HepG2 (cell line): ENCODE measurements around the gene MSMP. TPM values are rescaled to one million over a fixed set of nuclear protein-coding genes. Genes with fewer than 3 reads are reported as not detected.

Source experiments
- ATAC-seq: fragments of 200-7000 bp; cut with Tn5 transposase; 3 replicates; pipeline ENCODE4 v1.9.1; 2020; ENCODE audit warnings: mild to moderate bottlenecking, moderate library complexity
- BruUV-seq: library from RNA; stranded (reverse); fragments of 400-500 nt; replicated peaks from 2 replicates; lab custom pipeline; 2021; lab: Mats Ljungman, UMichigan
- CTCF ChIA-PET: fragments of 300-600 bp; formaldehyde crosslinking; extraction: SDS; loops from one replicate; lab custom pipeline; 2021; ENCODE audit warnings: low total read pairs, inconsistent platforms, low intra/inter-chr PET ratio; lab: Yijun Ruan, JAX
- POLR2A ChIA-PET: fragments of 350-600 bp; sonication (Branson Sonifier 250); formaldehyde crosslinking; loops from one replicate; lab custom pipeline; 2020; ENCODE audit warnings: antibody characterized with exemption, inconsistent platforms; lab: Yijun Ruan, JAX
- DNase-seq: peaks from one replicate; pipeline ENCODE4 v3.0.0-alpha.2; 2015; ENCODE audit warnings: low spot score
- FAIRE-seq: peaks from 3 replicates; lab custom pipeline; 2011; peaks lifted over from hg19 to GRCh38; lab: Jason Lieb, UNC
- H2AFZ ChIP-seq: one replicate; pipeline ENCODE4 v1.6.1; 2011; ENCODE audit warnings: low read length, inconsistent platforms
- H3K27ac ChIP-seq: fragments of 300-600 bp; 3 replicates; pipeline ENCODE4 v1.8.0; 2011; ENCODE audit warnings: mixed run types, mild to moderate bottlenecking, mixed read lengths, low read length, inconsistent platforms; ENCODE audit not compliant: insufficient read depth; ENCODE audit errors: extremely low read length
- H3K27me3 ChIP-seq, 2 experiments: fragments of 200-600 bp in 1 of 2; 2 replicates in 1 of 2; 3 replicates in 1 of 2; pipeline versions ENCODE4 v1.6.0 to v1.8.0; 2011; ENCODE audit warnings: low read length in 2 of 2, mild to moderate bottlenecking in 2 of 2, moderate library complexity in 2 of 2, inconsistent platforms in 1 of 2; ENCODE audit not compliant: insufficient read depth in 2 of 2, control insufficient read depth in 1 of 2
- H3K36me3 ChIP-seq, 2 experiments: fragments of 200-600 bp in 1 of 2; replicated peaks in 1 of 2; 2 replicates in 1 of 2; 3 replicates in 1 of 2; pipeline versions ENCODE4 v1.5.1 to v1.8.0; 2011; ENCODE audit warnings: low read length in 2 of 2, inconsistent platforms in 1 of 2; ENCODE audit not compliant: insufficient read depth in 2 of 2, control insufficient read depth in 1 of 2
- H3K4me1 ChIP-seq: 2 replicates; pipeline ENCODE4 v1.5.1; 2012; ENCODE audit warnings: low read length, inconsistent platforms; ENCODE audit not compliant: insufficient read depth
- H3K4me2 ChIP-seq: 2 replicates; pipeline ENCODE4 v1.6.0; 2011; ENCODE audit warnings: low read depth, low read length, inconsistent platforms
- H3K4me3 ChIP-seq, 3 experiments: fragments of 200-600 bp in 1 of 3; sonication (generic), shearing (Covaris generic) in 1 of 3; replicated peaks in 1 of 3; 2 replicates each; pipeline ENCODE4 v1.5.1; 2011 to 2016; ENCODE audit warnings: low read length in 3 of 3, inconsistent platforms in 2 of 3, low read depth in 2 of 3, mild to moderate bottlenecking in 2 of 3, control low read depth in 1 of 3, mixed read lengths in 1 of 3; ENCODE audit not compliant: insufficient read depth in 1 of 3
- H3K79me2 ChIP-seq: one replicate; pipeline ENCODE4 v1.6.1; 2011; ENCODE audit warnings: low read length, inconsistent platforms; ENCODE audit not compliant: insufficient read depth
- H3K9ac ChIP-seq: 2 replicates; pipeline ENCODE4 v1.6.0; 2011; ENCODE audit warnings: mild to moderate bottlenecking, low read depth, low read length, inconsistent platforms; ENCODE audit not compliant: insufficient read depth
- H3K9me3 ChIP-seq: 2 replicates; pipeline ENCODE4 v1.5.1; 2012; ENCODE audit warnings: mild to moderate bottlenecking, low read length
- H4K20me1 ChIP-seq: 2 replicates; pipeline ENCODE4 v1.6.0; 2011; ENCODE audit warnings: inconsistent platforms, mild to moderate bottlenecking, low read length, moderate library complexity; ENCODE audit not compliant: insufficient read depth
- ATF6 ChIP-seq: sonication (generic); formaldehyde crosslinking; conservative IDR thresholded peaks from 2 replicates; pipeline ENCODE4 v1.4.0; 2020; ENCODE audit warnings: missing genetic modification reagents
- DNMT3B ChIP-seq: conservative IDR thresholded peaks from 2 replicates; pipeline ENCODE4 v1.6.1; 2016; ENCODE audit warnings: missing biosample characterization, control low read depth
- GRHL1 ChIP-seq: sonication (generic); formaldehyde crosslinking; conservative IDR thresholded peaks from 2 replicates; pipeline ENCODE4 v1.8.0; 2022; ENCODE audit warnings: missing genetic modification reagents
- MEIS2 ChIP-seq: sonication (generic); formaldehyde crosslinking; IDR thresholded peaks from 2 replicates; pipeline ENCODE4 v1.9.0; 2021; ENCODE audit warnings: mild to moderate bottlenecking, missing genetic modification reagents
- ZNF432 ChIP-seq: sonication (generic); formaldehyde crosslinking; IDR thresholded peaks from 2 replicates; pipeline ENCODE4 v1.5.0; 2020; ENCODE audit warnings: missing genetic modification reagents, mild to moderate bottlenecking, borderline replicate concordance
- ZNF639 ChIP-seq: conservative IDR thresholded peaks from 2 replicates; pipeline ENCODE4 v1.6.1; 2018; ENCODE audit warnings: missing genetic modification reagents
- ZNF784 ChIP-seq: sonication (generic); formaldehyde crosslinking; IDR thresholded peaks from 2 replicates; pipeline ENCODE4 v1.5.1; 2020; ENCODE audit warnings: missing genetic modification reagents, mild to moderate bottlenecking, borderline replicate concordance
- in situ Hi-C: cut with HindIII; loops from 2 replicates; pipeline ENCODE4 v1.10.0; 2017; ENCODE audit warnings: low pct_unique_long_range_greater_than_20kb; ENCODE audit not compliant: extremely low pct_ligation_motif_present
- intact Hi-C: fragments of 100-400 bp; cut with micrococcal nuclease; formaldehyde crosslinking; loops from one replicate; pipeline ENCODE4 v1.10.0; 2022; ENCODE audit not compliant: unreplicated experiment
- polyA plus RNA-seq, 8 experiments: library from polyadenylated mRNA; depleted of rRNA in 3 of 8; stranded (reverse) in 7 of 8; unstranded in 1 of 8; fragments of >200 nt; fragmentation: Illumina TruSeq in 4 of 8; extraction: Trizol in 4 of 8; gene quantifications; 2 replicates each; pipeline versions ENCODE4 v1.2.1 to v1.2.3, GENCODE V29; 2011 to 2016; ENCODE audit warnings: low read depth in 4 of 8, missing spikeins in 1 of 8, mixed read lengths in 1 of 8; ENCODE audit not compliant: insufficient read depth in 1 of 8
- total RNA-seq, 5 experiments: library from RNA; depleted of rRNA; stranded (reverse); fragments of >200 nt; fragmentation: Illumina TruSeq; extraction: Trizol; gene quantifications; 2 replicates each; pipeline ENCODE4 v1.2.3, GENCODE V29; 2016; ENCODE audit warnings: low read depth in 1 of 5

Gene MSMP
- total and polyA plus RNA-seq, 2 of the 13 experiments (the other 11 are each of a cell fraction or from before 2014, with no cell fraction given) = 0.24 to 0.46 TPM

- H3K27ac ChIP-seq = no peak overlapping the region
- no peaks in the 10 kb centered on the region for H3K27me3 ChIP-seq
- no peak overlapping the region for H3K4me3 ChIP-seq
- H3K4me2 ChIP-seq = no peak overlapping the region
- intact Hi-C loops (no loop called here), in situ Hi-C loops (no loop called here)
- no peak for DNase-seq
- H3K9ac ChIP-seq = no peak overlapping the region
- peaks cover 8% of the 10 kb centered on the region for H3K4me1 ChIP-seq
- H4K20me1 ChIP-seq = no peaks in the 10 kb centered on the region
- H3K36me3 ChIP-seq = 0 out of 5 replicates have a peak, but pooled peaks cover 1 to 2% of the 10 kb centered on the region in 2 experiments
- ChIA-PET POLR2A (no interaction called here), CTCF (no interaction called here)
- no peak overlapping the region for H2AFZ ChIP-seq
- no peak for TF ChIP-seq ZNF639 (CRISPR knock-in tag)
- TF ChIP-seq MEIS2 (CRISPR knock-in tag) = no peak
- TF ChIP-seq GRHL1 = no peak
- no peak for TF ChIP-seq ZNF784 (CRISPR knock-in tag)
- TF ChIP-seq ZNF432 = no peak
- no peak for TF ChIP-seq ATF6 (CRISPR knock-in tag)
- TF ChIP-seq DNMT3B (CRISPR knock-in tag) = no peak
- BruUV-seq = no TSS peak
- no peak for ATAC-seq
- H3K79me2 ChIP-seq = no peaks in the 10 kb centered on the region
- no peak for FAIRE-seq
- no peaks in the 10 kb centered on the region for H3K9me3 ChIP-seq
These were observed 41.6 kb upstream of the MSMP start for GRCh38 chr9:35795695-35796094.
